Amygdala (tissue), 56 donors: ENCODE results near the gene ACOT4.
"Not testable (repeated sequence)": the region's sequence is repeated elsewhere in the genome, so short reads cannot be mapped to it uniquely, and the experiment has no call there.

Source experiments
- DNase-seq, 56 donors: peaks; one replicate each; lab custom pipeline; 2025; lab: John Stamatoyannopoulos, UW

Gene ACOT4

GRCh38 chr14:73630009-73630780, 38.5 kb downstream of the ACOT4 start:
- DNase-seq = no peak

DNA sequence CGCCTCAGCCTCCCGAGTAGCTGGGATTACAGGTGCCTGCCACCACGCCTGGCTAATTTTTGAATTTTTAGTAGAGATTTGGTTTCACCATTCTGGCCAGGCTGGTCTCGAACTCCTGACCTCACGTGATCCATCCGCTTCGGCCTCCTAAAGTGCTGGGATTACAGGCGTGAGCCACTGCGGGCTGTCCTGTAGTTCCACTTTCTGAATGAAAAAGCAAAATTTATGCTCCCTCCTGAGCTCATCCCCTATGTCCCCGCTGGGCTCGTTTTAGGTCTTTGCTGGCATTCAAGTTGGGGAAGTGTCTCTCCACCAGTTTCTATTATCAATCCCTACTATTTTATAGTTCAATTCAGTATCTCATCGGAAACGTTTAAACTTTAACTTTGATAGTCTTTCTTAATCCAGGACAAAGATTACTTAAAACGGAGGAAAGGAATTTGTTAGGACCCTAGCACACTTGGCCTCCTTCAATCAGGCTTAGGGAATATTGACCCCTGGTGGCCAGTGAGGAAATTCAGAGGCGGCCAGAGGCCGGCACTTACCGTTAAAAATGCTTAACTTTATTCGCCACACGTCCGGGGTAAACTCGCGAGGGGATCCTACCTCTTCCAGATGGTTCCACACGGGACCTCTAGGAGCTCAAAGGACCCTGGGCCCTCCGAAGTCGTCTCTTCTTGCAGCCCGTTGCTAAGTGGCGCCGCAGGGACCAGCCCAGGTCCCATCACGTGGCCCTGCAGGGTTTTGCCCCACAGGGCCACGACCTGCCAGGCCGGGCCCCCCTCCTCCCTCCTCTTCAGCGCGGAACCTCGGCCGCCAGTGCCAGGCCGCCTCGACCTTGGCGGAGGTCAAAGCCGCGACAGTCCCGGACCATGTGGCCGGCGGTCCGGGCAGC, 41.7 kb downstream of the ACOT4 start:
- peak in 51 of 56 donors; percentile 8 to 84 (median 47) for DNase-seq

- DNase-seq = peak in 39 of 56 donors; percentile 7 to 62 (median 33)
These were observed 42.5 kb downstream of the ACOT4 start for GRCh38 chr14:73634011-73634833.

- not testable (repeated sequence) for DNase-seq
These were observed 44.7 kb downstream of the ACOT4 start for GRCh38 chr14:73636355-73636754.

GRCh38 chr14:73637830-73638229, 46.2 kb downstream of the ACOT4 start:
- DNase-seq = no peak

DNA sequence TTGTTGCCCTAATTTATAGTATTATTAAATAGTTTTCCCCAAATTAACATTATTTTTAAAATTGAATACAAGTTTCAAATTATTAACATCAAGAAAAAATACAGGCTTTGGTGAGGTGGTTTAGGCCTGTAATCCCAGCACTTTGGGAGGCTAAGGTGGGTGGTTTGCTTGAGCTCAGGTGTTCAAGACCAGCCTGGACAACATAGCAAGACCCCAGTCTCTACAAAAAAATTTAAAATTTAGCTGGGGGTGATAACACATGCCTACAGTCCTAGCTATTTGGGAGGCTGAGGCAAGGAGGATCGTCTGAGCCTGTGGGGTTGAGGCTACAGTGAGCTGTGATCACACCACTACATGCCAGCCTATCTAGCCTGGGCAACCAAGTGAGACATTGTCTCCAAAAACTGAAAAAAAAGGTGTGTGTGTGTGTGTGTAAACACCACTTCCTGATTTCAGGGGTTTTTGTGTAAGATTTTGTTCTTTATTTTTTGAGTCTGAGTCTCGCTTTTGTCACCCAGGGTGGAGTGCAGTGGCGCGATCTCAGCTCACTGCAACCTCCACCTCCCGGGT, 49.2 kb downstream of the ACOT4 start:
- no peak for DNase-seq

GRCh38 chr14:73644531-73645247, 53.0 kb downstream of the ACOT4 start, which contains the start of gene DNAL1:
Gene DNAL1 (plus strand): TSS chr14:73644986. CDS start chr14:73645040, 54 bp downstream.
- DNase-seq = peak; percentile 49 to 95 (median 85)

DNA sequence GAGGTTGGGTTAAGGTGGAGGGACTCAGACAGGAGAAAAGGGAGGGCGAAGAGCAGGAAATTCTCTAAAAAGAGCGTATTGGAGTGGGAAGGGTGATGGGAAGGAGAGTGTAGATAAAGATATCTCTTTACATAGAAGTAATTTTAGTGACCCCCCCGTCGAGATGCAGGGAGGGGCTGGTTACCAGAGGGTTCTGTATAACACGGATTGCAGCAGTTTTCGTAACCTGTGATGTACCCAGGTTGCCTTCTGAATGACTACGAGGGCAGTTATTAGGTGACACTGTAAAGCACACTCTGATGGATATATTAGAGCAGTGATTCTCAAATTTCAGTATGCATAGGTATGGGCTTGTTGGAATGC, 53.6 kb downstream of the ACOT4 start:
- DNase-seq = no peak
